Head of caudate nucleus (tissue), 42 donors: ENCODE measurements around the gene PPP2R3B.

ENCODE experiments used
- DNase-seq, 42 donors: peaks; one replicate each; pipeline versions ENCODE4 v3.0.0 to v3.0.0-alpha.2; 2020 to 2021; ENCODE audit warnings: mixed read lengths in 7 of 42
- intact Hi-C: fragments of 100-400 bp; cut with DNase I; formaldehyde crosslinking; loops from one replicate; pipeline ENCODE4 v1.15.0; 2022

PPP2R3B gene

DNA sequence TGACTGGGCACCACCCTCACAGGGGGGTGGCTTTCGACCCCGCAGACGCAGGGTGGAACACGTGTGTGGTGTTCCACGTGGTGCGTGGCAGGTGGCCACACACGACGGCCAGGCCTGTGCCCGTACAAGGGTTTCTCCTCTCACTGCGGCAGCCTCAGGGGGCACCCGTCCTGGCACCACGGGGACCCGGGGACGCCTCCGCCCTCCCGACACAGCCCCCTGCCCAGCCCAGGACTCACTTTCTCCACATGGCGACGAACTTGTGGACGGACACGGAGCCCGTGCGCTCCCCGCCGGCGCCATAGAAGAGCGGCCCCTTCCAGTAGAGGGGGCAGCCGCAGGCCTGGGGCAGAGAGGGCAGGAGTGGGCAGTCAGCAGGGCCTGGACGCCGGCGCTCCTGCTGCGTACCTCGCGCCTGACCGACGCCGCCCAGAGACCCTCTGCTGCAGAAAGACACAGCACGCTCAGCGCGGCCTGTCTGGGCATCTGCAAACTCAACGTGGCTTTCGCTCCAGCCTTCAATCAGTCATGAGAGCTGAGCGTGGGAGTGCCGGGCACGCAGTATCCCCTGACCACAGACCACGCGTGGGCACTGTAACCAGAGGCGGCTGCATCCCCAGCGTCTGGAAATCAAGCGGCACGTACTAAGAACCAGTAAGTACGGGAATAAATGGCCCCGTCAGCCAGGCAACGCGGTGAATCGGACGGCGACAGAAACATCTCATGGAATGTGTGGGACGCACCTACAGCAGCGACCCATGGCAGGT is 39.2 kb downstream of the PPP2R3B start:
- intact Hi-C loops, result no loop called here
- DNase-seq, result no peak

DNA sequence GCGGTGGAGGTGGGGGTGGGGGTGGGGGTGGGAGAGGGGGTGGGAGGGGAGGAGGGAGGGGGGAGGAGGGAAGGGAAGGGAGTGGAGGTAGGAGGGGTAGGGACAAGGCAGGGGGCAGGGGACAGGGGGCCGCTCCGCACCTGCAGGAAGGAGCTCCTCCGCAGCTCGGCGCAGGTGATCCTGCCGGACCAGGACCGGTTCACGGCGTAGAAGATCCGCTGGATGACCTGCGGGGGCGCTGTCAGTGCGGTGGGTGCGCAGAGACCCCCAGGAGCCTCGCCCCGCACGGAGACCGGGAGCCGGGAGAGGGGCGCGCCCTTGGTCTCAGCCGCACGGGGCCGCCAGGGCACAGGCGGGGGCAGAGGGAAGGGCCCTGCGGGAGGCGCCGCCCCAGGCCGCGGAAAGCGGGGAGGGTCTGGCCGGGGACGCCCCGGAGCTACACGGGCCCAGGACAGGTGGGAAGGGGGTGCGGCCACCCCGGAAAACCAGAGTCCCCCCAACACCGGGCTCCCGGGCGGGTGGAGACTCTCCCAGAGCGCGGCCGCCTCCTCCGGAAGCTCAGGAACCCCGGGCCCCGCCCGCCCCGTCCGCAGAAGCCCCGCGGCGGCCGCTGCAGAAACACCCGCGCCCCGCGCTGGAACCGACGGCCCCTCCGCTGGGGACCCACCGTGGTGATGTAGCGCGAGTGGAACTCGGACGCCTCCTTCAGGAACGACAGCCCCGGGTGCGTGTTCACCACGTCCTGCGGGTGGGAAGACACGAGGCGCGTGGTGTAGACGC is 40.5 kb downstream of the PPP2R3B start:
- intact Hi-C loops, result no loop called here
- peak in 1 of 42 donors; percentile 2 for DNase-seq

DNA sequence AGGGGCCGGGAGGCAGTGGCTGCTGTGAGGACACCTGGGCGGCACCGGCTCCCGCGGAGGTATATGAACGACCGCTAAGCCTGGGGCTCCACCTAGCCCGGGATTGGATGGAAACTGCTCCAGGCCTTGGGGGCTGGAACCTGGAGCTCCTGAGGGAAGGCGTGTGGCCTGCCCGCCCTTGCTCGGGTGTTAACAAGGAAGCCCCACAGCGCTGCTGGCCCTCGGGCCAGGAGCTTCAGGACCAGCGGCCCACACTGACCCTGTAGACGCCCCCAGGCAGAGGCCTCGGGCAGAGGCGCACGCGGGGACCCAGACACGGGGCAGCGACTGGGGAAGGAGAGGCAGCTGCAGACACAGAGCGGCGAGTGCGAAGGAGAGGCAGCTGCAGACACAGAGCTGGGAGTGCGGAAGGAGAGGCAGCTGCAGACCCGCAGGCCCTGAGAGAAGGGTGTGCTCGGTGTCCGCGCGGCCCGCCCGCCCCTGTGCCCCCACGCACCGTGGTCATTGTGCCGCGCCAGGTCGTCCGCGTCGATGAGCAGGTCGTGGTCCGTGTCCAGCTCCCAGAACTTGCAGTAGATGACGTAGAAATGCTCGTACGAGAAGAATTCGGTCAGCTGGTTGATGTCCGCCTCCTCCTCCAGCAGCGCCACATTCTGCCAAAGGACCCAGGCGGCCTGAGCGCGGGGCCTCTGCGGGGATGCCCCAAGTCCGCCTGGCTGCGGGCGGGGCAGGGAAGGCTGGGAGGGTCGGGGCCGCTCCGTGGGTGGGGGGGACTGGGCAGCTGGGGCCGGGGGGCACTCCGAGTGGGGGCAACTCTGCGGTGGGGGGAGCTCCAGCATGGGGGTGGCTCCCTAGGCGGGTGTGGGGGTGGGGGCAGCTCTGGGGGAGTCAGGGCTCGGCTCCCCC is 41.4 kb downstream of the PPP2R3B start:
- no peak for DNase-seq

DNA sequence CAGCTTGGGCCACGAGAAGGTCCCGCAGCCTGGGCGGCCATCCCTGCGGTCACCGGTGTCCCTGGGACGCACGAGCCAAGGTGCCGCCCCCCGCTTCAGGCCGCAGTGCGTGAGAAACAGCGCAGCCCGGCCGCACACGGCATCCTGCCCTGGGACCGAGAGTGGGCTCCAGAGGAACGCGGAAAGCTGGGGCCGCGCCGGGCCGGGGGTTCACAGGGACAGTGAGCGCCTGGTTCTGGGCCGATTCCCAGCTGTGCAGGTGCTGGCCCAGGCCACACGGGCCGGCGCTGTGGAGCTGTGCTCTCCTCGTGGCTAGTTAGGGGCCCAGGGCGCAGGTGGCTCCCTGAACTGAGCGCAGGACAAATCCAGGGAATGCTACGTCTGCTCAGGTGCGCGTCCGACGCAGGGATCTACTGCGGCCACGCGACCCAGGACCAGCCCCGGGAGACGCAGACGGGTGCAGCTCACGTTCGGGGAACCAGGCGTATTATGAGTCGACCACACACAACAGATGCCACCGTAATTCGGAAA is 42.3 kb downstream of the PPP2R3B start:
- intact Hi-C loops, result no loop called here
- no peak for DNase-seq

More for the DNA sequence above, 41.4 kb downstream of the PPP2R3B start:
- intact Hi-C loops, result no loop called here

DNA sequence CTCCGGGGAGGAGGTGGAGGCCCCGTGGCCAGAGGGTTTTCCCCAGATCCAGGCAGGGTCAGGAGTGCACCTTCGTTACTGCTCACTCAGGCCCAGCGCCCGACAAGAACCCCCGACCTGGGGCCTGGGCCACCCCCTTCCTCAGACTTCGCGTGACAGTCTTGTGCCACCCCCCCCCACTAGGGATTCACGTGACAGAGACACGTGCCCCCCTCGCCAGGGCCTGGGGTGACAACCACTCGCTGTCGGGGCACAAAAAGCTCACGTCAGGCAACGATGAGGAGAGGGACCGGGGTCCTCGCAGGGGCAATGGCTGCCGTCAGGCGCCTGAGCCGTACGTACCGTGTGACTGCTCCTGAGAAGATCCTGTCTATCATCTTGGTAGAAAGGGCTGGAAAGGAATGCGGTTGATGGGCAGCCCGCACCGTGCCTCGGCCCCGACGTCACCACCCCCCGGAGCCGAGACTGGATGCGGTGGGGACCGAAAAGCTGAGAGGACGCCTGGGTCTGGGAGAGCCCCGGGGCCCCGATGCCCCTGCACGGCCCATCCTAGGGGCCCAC is 45.1 kb downstream of the PPP2R3B start:
- DNase-seq, result peak in 2 of 42 donors; percentile 1 to 19
- intact Hi-C loops, result no loop called here

DNA sequence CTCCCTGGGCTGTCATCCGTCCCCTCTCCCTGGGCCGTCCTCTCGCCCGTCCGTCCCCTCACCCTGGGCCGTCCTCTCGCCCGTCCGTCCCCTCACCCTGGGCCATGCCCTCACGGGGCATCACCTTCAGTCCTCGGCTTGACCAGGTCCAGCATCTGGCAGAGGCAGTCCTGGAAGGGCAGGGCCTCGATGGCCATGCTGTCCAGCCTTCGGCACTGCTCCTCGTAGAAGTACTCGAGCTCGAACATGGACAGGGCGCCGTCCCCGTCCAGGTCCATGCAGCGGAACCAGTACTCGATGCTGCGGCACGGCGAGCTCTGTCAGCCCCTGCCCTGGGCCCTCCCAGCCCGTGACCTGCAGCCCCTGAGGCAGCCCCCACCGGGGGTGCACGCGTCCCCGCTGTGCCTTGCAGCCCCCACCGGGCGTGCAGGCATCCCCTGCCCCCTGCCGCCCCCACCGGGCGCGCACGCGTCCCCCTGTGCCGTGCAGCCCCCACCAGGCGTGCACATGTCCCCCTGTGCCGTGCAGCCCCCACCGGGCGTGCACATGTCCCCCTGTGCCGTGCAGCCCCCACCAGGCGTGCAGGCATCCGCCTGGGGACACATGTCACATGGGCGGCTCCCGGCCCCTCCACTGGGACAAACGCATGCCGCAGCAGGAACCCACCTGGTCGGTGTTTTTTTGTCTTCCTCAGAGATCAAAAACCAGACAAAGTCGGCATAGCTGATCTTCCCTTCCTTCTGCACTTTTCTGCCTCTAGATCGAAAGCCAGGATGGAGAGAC is 45.9 kb downstream of the PPP2R3B start:
- intact Hi-C loops, result no loop called here
- DNase-seq, result peak in 1 of 42 donors; percentile 4

DNA sequence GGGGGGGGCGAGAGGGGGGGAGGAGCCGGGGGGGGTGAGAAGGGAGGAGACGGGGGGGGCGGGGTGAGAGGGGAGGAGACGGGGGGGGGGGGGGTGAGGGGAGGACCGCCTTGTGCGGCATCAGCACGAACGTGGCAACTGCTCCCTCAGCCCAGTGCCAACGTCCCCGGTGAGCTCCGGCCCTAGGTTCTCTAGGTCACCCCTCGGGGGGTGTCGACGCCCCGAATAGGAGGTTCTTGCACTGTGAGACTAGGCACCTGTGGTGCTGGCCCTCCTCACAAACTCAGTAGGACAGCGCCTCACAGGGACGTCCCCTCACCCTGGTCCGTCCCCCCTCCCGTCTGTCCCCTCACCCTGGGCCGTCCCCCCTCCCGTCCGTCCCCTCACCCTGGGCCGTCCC is 46.6 kb downstream of the PPP2R3B start:
- no peak for DNase-seq
- intact Hi-C loops, result no loop called here

DNA sequence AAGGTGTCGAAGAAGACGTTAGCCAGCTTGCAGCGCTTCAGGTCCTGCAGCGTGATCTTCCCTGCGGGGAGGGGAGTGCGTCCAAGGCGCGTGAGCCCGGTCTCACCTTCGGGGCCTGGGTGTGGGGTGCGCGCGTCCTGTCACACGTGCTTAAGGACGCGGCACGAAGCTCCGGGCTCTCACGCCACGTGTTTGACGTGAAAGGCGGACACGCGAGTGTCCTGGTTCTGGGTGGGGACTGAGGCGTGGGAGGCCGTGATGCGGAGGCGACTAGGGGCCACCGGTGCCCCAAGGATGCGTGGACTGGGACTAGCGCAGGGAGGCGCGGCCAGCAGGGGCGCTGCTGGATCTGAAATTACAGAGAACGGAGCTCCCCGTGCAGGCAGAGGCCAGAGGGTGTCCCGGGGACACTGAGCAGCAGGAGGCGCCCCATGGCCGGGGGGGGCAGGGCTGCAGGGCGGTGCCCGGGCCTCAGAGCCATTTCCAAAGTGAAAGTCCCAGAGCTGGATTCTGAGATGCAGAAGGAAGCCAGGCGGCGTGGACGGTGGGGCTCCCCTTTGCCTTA is 47.8 kb downstream of the PPP2R3B start:
- intact Hi-C loops, result no loop called here
- peak in 1 of 42 donors; percentile 1 for DNase-seq

DNA sequence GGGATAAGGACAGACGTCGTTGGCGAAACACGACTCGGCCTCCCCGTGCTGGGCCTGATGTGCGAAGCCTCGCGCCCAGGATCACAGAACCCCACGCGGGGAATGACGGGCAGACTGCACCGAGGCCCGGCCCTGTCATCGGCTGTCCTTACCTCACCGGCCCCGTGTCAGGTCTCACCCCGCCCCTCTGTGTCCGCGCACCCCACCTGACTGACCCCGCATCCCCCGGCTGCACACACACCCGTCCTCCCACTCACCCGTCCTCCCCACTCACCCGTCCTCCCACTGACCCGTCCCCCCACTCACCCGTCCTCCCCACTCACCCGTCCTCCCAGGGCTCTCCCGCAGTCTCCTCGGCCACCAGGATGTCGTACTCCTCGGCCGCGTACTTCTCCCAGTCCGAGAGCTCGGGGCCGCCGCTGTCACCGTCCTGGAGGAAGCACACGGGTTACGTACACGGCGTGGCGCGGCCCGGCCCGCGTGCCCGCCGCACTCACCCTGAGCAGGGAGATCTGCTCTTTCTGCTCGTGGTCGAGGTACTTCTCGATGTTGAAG is 48.3 kb downstream of the PPP2R3B start:
- no peak for DNase-seq
- intact Hi-C loops, result no loop called here

DNA sequence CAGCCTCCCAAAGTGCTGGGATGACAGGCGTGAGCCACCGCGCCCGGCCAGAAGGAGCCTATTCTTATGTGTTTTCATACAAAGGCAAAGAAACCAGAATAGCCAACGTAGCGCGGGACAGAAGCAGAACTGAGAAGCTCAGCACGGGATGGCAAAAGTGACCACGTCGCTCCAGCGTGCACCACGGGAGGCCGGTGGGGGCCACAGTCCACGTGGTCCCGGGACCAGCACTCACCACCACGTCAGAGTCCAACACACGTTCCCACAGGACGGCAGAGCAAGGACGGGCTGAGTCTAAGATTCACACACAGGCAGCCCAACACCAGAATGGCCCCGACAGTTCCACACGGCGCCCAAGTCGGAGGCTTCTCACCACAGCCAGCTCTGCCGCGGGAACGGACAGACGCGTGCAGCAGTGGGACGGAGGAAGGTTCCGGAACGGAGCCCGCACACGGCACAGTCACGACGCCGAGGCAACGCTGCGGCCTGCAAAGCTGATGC is 49.3 kb downstream of the PPP2R3B start:
- intact Hi-C loops, result no loop called here
- DNase-seq, result no peak

DNA sequence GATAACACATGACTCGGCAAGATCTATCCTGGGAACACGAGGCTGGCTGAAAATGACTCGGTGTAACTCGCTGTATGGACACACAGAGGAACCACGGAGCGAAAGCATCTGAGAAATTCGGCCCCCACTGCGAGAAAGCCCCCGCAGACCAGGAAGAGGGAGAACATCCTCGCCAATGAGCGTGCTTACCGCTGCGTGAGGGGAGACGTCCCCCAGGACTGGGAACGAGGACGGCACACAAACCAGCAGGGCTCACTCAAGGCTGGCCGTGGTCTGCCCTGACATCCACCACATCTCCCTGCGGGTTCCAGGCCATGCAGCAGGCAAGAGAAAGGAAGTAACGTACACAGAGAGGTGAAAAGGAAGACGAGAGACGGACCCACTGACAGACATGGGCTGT is 50.5 kb downstream of the PPP2R3B start:
- no peak for DNase-seq
- intact Hi-C loops, result no loop called here

DNA sequence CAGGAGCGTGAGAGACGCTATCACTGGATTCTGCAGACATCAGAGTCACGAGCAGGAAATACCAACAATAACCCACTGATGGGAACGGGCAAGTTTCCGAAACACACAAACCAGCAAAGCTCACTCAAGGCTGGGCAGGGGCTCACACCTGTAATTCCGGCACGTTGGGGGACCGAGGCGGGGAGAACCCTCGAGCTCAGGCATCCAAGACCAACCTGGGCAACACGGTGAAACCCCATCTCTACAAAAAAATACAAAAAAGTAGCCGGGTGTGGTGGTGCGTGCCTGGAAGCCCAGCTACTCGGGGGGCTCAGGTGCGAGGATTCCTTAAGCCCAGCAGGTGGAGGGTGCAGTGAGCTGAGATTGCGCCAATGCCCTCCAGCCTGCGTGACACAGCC is 51.0 kb downstream of the PPP2R3B start:
- DNase-seq, result no peak
- intact Hi-C loops, result no loop called here

DNA sequence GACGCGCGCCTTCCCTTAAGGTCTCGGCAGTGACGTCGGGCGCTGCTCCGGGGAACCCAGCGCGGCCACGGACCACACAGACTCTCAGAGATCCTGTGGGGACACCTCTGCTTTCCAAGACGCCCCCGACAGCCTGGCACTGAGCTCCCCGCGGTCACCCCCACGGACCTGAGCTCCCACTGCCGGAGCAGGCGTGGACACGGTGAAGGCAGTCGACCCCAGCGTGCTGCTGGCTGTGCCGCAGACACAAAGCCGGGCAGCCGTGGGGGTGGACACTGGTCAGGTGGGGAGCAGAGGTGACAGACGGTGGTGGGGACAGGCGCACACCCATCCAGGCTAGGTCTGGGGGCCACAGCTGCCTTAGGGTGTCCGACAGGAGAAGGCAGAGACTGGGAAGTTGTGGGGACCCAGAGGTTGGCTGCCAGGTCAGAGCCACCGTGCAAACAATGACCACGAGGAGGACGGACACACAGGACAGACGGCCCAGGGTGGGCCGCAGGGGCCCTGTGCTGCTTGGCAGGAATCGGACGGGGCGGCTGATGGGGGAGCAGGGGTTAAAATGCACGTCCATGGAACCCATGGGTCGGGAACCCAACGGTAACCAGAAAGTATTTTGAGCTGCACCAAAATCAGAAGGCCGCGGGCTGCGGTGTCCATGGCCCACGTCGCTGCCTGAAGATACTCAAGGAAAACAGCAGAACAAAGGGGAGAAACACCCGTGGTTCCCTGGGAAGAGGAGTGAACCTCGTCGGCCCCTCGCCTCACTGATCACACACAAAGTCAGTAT is 51.5 kb downstream of the PPP2R3B start:
- DNase-seq, result peak in 1 of 42 donors; percentile 2
- intact Hi-C loops, result no loop called here

DNA sequence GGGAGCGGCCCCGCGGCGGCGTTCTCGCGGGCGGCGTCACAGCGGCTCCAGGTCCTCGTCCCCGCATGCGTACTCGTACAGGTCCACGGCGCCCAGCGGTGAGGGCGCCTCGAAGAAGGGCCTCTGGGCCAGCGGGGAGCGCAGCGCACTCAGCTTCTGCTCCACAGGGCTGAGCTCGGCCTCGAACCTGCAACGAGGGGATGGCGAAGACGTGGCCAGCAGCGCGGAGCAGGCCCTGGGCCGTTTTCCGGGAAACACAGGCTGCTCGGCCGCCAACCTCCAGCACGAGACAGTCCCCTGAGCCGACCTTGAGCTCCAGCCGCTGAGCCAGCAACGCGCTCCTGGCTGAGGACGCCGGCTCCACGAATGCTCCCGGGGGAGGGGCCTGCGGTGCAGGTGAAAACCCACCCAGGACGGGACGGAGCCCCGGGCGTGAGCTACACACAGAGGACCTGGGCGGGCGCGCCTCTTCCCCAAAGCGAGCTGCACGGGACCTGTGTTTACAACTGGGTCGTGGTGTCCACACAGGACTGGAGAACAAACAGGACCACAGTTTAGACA is 52.3 kb downstream of the PPP2R3B start:
- intact Hi-C loops, result no loop called here
- DNase-seq, result no peak

DNA sequence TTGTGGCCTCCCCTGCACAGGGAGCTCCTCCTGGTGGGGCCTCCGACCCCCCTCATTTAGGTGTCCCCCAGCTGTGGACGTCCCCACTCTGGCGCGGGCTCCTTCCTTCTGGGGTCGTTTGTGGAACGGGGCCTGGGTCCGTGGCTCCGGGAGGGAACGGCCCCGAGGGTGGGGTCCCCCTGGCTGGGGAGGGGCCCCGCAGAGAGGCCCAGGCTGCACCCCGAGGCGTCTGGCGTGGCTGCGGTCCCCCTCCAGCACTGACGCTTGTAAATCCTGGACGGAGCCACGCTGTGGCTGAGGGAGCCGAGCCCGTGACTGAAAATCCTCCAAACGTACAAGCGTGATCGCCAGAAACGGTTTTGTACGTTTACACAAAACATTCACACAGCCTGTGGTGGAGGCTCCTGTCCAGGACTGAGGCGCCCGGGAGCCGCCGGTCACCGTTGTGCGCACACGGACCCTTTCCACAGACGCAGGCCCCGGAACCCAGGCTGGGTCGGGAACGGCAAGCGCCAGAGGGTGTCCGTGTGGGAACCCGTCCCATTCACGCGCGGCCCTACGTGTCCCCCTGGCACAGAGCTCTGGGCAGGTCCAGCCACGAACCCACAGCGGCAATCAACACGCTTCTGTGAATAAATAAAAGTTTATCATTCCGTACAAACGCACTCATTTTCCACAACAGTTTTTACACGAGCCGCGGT is 52.9 kb downstream of the PPP2R3B start:
- no peak for DNase-seq
- intact Hi-C loops, result no loop called here
